SK-N-SH (cell line): ENCODE measurements around the gene FBF1. TPM values are rescaled to one million over a fixed set of nuclear protein-coding genes. Genes with fewer than 3 reads are reported as not detected.

Experiments
- CTCF ChIA-PET: fragments of 300-600, 350-600 bp; formaldehyde crosslinking; extraction: SDS; loops from one replicate; lab custom pipeline; 2021; lab: Yijun Ruan, JAX
- POLR2A ChIA-PET: fragments of 350-600 bp; sonication (Branson Sonifier 250); formaldehyde crosslinking; extraction: SDS; loops from one replicate; lab custom pipeline; 2020; ENCODE audit warnings: antibody characterized with exemption, inconsistent platforms; lab: Yijun Ruan, JAX
- DNase-seq: peaks from one replicate; pipeline ENCODE4 v3.0.0; 2012
- H2AFZ ChIP-seq: fragments of 200-600 bp; sonication (generic); 2 replicates; pipeline ENCODE4 v1.8.1; 2016; ENCODE audit warnings: antibody characterized with exemption, mild to moderate bottlenecking, low read depth
- H3F3A ChIP-seq: fragments of 200-600 bp; sonication (generic); replicated peaks from 2 replicates; pipeline ENCODE3; 2016; ENCODE audit warnings: antibody characterized with exemption, mild to moderate bottlenecking; ENCODE audit not compliant: insufficient read depth
- H3K27ac ChIP-seq, 2 experiments: fragments of 200-500 bp in 1 of 2; fragments of 200-600 bp in 1 of 2; sonication (Bioruptor generic) in 1 of 2; sonication (generic), shearing (Covaris generic) in 1 of 2; 2 replicates each; pipeline versions ENCODE4 v1.5.1 to v1.6.1; 2014 to 2016; ENCODE audit warnings: low read depth in 2 of 2, inconsistent platforms in 1 of 2, low read length in 1 of 2, mild to moderate bottlenecking in 1 of 2, mixed read lengths in 1 of 2
- H3K27me3 ChIP-seq: fragments of 200-600 bp; sonication (generic), shearing (Covaris generic); 2 replicates; pipeline ENCODE4 v1.6.1; 2016; ENCODE audit warnings: mixed run types; ENCODE audit not compliant: insufficient read depth
- H3K36me3 ChIP-seq, 2 experiments: fragments of 200-500 bp in 1 of 2; fragments of 200-600 bp in 1 of 2; sonication (Bioruptor generic) in 1 of 2; sonication (generic) in 1 of 2; replicated peaks in 1 of 2; 2 replicates each; pipeline versions ENCODE3 to v1.5.1; 2014 to 2016; ENCODE audit warnings: low read length in 1 of 2, mild to moderate bottlenecking in 1 of 2; ENCODE audit not compliant: insufficient read depth in 2 of 2, control insufficient read depth in 1 of 2
- H3K4me1 ChIP-seq, 2 experiments: fragments of 200-500 bp in 1 of 2; fragments of 200-600 bp in 1 of 2; sonication (Bioruptor generic) in 1 of 2; sonication (generic), shearing (Covaris generic) in 1 of 2; 2 replicates each; pipeline versions ENCODE4 v1.5.1 to v1.6.1; 2014 to 2016; ENCODE audit warnings: low read depth in 1 of 2, low read length in 1 of 2, mixed run types in 1 of 2; ENCODE audit not compliant: insufficient read depth in 2 of 2, control insufficient read depth in 1 of 2
- H3K4me2 ChIP-seq: fragments of 200-600 bp; sonication (generic), shearing (Covaris generic); 2 replicates; pipeline ENCODE4 v1.6.1; 2017; ENCODE audit warnings: mixed run types
- H3K4me3 ChIP-seq, 2 experiments: fragments of 200-500 bp in 1 of 2; fragments of 200-600 bp in 1 of 2; sonication (Bioruptor generic) in 1 of 2; sonication (generic), shearing (Covaris generic) in 1 of 2; 2 replicates each; pipeline versions ENCODE4 v1.5.1 to v1.8.1; 2014 to 2016; ENCODE audit warnings: low read depth in 2 of 2, inconsistent platforms in 1 of 2, low read length in 1 of 2, mild to moderate bottlenecking in 1 of 2, mixed read lengths in 1 of 2, moderate library complexity in 1 of 2
- H3K79me2 ChIP-seq: fragments of 200-600 bp; sonication (generic); 2 replicates; pipeline ENCODE4 v1.8.1; 2017; ENCODE audit warnings: mild to moderate bottlenecking; ENCODE audit not compliant: insufficient read depth
- H3K9ac ChIP-seq: fragments of 200-600 bp; sonication (generic); 2 replicates; pipeline ENCODE4 v1.6.1; 2017; ENCODE audit warnings: mixed run types
- H3K9me2 ChIP-seq: fragments of 200-600 bp; sonication (generic); 2 replicates; pipeline ENCODE4 v1.6.1; 2017; ENCODE audit warnings: mixed run types
- H3K9me3 ChIP-seq: fragments of 200-600 bp; sonication (generic); 2 replicates; pipeline ENCODE4 v1.6.1; 2017; ENCODE audit warnings: mixed run types, mild to moderate bottlenecking, moderate library complexity
- H4K20me1 ChIP-seq: fragments of 200-600 bp; sonication (generic); 2 replicates; pipeline ENCODE4 v1.6.1; 2017; ENCODE audit warnings: mild to moderate bottlenecking, mixed run types; ENCODE audit not compliant: insufficient read depth
- EP300 ChIP-seq, 2 experiments: IDR thresholded peaks; 2 replicates each; pipeline versions ENCODE4 v1.4.0 to v1.6.1; 2012; ENCODE audit warnings: borderline replicate concordance in 1 of 2, low read depth in 1 of 2, low read length in 1 of 2
- FOXJ3 ChIP-seq: sonication (generic); formaldehyde crosslinking; IDR thresholded peaks from 2 replicates; pipeline ENCODE4 v1.5.1; 2020; ENCODE audit warnings: mild to moderate bottlenecking, missing genetic modification reagents
- FOXM1 ChIP-seq: IDR thresholded peaks from 2 replicates; pipeline ENCODE4 v1.4.0; 2012; ENCODE audit warnings: low read depth, mild to moderate bottlenecking
- GABPA ChIP-seq: IDR thresholded peaks from 2 replicates; pipeline ENCODE4 v1.4.0; 2012; ENCODE audit warnings: low read depth, mild to moderate bottlenecking
- GATA2 ChIP-seq: sonication (generic); formaldehyde crosslinking; IDR thresholded peaks from 2 replicates; pipeline ENCODE4 v1.5.0; 2020; ENCODE audit warnings: mild to moderate bottlenecking, missing genetic modification reagents
- MEF2A ChIP-seq: IDR thresholded peaks from 2 replicates; pipeline ENCODE4 v1.4.0; 2012; ENCODE audit warnings: low read depth, borderline replicate concordance
- NRF1 ChIP-seq: IDR thresholded peaks from 2 replicates; pipeline ENCODE4 v1.6.1; 2012; ENCODE audit warnings: low read depth, mild to moderate bottlenecking, low read length
- POLR2AphosphoS5 ChIP-seq: IDR thresholded peaks from 2 replicates; pipeline ENCODE4 v1.6.1; 2012; ENCODE audit warnings: low read depth, low read length
- RCOR1 ChIP-seq: fragments of 150-350 bp; IDR thresholded peaks from 2 replicates; pipeline ENCODE4 v1.6.1; 2017; ENCODE audit warnings: antibody characterized with exemption, low read length
- RFX5 ChIP-seq: IDR thresholded peaks from 2 replicates; pipeline ENCODE4 v1.6.1; 2012; ENCODE audit warnings: mild to moderate bottlenecking, improper control_type of control experiment, low read length
- SMC3 ChIP-seq: IDR thresholded peaks from 2 replicates; pipeline ENCODE4 v1.6.1; 2012; ENCODE audit warnings: low read depth, low read length, improper control_type of control experiment
- TAF1 ChIP-seq: IDR thresholded peaks from 2 replicates; pipeline ENCODE4 v1.6.1; 2012; ENCODE audit warnings: low read depth, mild to moderate bottlenecking, low read length, moderate library complexity, borderline replicate concordance
- YY1 ChIP-seq: IDR thresholded peaks from 2 replicates; pipeline ENCODE4 v1.4.0; 2012; ENCODE audit warnings: low read depth, mild to moderate bottlenecking
- WGBS: methylation state at CpG from one replicate; pipeline ENCODE4 v1.1.6; 2017; ENCODE audit warnings: low lambda C conversion rate; 5-methylcytosine and 5-hydroxymethylcytosine counted together
- polyA plus RNA-seq, 3 experiments: library from polyadenylated mRNA; depleted of rRNA; stranded (reverse); fragments of >200 nt; gene quantifications; 2 replicates each; pipeline ENCODE4 v1.2.3, GENCODE V29; 2012
- TF ChIP-seq, protein P1 (sequence below): fragments of 150-350 bp; IDR thresholded peaks from 2 replicates; pipeline ENCODE4 v1.6.1; 2017; ENCODE audit warnings: antibody characterized with exemption, low read length, low read depth, borderline replicate concordance
- TF ChIP-seq, protein P2 (sequence below): IDR thresholded peaks from 2 replicates; pipeline ENCODE4 v1.4.0; 2012; ENCODE audit warnings: low read depth, borderline replicate concordance
- TF ChIP-seq, protein P3 (sequence below): IDR thresholded peaks from 2 replicates; pipeline ENCODE4 v1.6.1; 2012; ENCODE audit warnings: mild to moderate bottlenecking, low read depth, low read length, moderate library complexity

FBF1 gene
- polyA plus RNA-seq, 1 of the 3 experiments (the other 2 are of a cell fraction), result 19.0 TPM

DNA sequence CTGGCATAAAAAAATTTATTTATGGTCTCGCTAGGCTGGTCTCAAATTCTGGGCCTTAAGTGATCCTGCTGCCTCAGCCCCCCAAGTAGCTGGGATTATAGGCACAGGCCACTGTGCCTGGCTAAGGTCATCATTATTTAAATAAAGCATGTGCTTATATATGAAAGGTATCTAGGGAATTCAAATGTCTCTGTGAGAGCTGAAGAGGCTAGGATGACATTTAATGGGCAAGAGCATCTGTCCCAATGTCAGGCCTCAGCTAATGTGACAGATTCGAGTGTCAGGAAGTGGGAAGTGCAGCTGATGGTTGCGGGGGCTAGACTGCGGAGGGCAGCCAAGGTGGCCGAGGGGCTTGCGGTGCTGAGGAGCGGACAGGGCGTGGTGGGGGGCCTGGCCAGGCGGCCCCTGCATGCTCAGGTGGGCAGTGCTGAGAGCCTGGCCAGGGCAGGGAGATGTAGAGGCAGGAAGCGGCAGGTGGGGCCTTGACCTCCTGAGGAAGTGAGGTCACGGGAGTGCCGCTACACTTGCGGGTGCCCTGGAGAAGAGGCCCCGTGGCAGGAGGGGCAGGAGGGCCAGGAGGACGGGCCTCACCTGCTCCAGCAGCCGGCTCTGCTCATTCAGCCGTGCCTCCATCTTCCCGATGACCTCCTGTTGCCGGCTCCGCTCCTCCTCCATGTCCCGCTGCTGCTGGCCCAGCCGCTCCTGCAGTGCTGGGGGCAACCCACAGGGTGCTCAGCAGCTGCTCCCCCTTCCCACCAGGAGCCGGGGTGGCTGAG, 23.5 kb downstream of the FBF1 start:
- Histone ChIP-seq H3K4me2 (no peak overlapping the region), H3K4me3 (no peak overlapping the region), H4K20me1 (no peaks in the 10 kb centered on the region), H3K27me3 (no peaks in the 10 kb centered on the region), H3K36me3 (peaks cover 3 to 4% of the 10 kb centered on the region in 2 experiments), H3K9ac (no peak overlapping the region), H2AFZ (no peak overlapping the region), H3K9me2 (no peaks in the 10 kb centered on the region), H3K9me3 (no peaks in the 10 kb centered on the region), H3K79me2 (no peaks in the 10 kb centered on the region), H3F3A (no peaks in the 10 kb centered on the region), H3K4me1 (no peaks in the 10 kb centered on the region), H3K27ac (no peak overlapping the region)
- WGBS, result 97% methylated on average over 18 of the region's 23 CpGs
- DNase-seq, result no peak
- ChIA-PET CTCF (interaction anchor here (0.9 to 5.3 kb wide), 5 partner anchors 10 to 91 kb away, joined by 3 to 28 read pairs (median 10); partner anchors contain the start of gene MRPL38), POLR2A (interaction anchor here (0.5 to 1.0 kb wide), 2 partner anchors 11 to 12 kb away, joined by 3 to 4 read pairs; partner anchors contain the start of gene MRPL38)
- no peak for TF ChIP-seq GATA2 (CRISPR knock-in tag)
- no peak for TF ChIP-seq FOXM1
- TF ChIP-seq TAF1, result no peak
- no peak for TF ChIP-seq RCOR1
- TF ChIP-seq, protein P1, sequence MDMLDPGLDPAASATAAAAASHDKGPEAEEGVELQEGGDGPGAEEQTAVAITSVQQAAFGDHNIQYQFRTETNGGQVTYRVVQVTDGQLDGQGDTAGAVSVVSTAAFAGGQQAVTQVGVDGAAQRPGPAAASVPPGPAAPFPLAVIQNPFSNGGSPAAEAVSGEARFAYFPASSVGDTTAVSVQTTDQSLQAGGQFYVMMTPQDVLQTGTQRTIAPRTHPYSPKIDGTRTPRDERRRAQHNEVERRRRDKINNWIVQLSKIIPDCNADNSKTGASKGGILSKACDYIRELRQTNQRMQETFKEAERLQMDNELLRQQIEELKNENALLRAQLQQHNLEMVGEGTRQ, result no peak
- TF ChIP-seq RFX5, result no peak
- TF ChIP-seq, protein P2, sequence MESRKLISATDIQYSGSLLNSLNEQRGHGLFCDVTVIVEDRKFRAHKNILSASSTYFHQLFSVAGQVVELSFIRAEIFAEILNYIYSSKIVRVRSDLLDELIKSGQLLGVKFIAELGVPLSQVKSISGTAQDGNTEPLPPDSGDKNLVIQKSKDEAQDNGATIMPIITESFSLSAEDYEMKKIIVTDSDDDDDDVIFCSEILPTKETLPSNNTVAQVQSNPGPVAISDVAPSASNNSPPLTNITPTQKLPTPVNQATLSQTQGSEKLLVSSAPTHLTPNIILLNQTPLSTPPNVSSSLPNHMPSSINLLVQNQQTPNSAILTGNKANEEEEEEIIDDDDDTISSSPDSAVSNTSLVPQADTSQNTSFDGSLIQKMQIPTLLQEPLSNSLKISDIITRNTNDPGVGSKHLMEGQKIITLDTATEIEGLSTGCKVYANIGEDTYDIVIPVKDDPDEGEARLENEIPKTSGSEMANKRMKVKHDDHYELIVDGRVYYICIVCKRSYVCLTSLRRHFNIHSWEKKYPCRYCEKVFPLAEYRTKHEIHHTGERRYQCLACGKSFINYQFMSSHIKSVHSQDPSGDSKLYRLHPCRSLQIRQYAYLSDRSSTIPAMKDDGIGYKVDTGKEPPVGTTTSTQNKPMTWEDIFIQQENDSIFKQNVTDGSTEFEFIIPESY, result no peak
- TF ChIP-seq, protein P3, sequence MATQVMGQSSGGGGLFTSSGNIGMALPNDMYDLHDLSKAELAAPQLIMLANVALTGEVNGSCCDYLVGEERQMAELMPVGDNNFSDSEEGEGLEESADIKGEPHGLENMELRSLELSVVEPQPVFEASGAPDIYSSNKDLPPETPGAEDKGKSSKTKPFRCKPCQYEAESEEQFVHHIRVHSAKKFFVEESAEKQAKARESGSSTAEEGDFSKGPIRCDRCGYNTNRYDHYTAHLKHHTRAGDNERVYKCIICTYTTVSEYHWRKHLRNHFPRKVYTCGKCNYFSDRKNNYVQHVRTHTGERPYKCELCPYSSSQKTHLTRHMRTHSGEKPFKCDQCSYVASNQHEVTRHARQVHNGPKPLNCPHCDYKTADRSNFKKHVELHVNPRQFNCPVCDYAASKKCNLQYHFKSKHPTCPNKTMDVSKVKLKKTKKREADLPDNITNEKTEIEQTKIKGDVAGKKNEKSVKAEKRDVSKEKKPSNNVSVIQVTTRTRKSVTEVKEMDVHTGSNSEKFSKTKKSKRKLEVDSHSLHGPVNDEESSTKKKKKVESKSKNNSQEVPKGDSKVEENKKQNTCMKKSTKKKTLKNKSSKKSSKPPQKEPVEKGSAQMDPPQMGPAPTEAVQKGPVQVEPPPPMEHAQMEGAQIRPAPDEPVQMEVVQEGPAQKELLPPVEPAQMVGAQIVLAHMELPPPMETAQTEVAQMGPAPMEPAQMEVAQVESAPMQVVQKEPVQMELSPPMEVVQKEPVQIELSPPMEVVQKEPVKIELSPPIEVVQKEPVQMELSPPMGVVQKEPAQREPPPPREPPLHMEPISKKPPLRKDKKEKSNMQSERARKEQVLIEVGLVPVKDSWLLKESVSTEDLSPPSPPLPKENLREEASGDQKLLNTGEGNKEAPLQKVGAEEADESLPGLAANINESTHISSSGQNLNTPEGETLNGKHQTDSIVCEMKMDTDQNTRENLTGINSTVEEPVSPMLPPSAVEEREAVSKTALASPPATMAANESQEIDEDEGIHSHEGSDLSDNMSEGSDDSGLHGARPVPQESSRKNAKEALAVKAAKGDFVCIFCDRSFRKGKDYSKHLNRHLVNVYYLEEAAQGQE, result no peak
- TF ChIP-seq FOXJ3, result no peak
- TF ChIP-seq POLR2AphosphoS5, result no peak
- no peak for TF ChIP-seq SMC3
- no peak for TF ChIP-seq YY1
- no peak for TF ChIP-seq NRF1
- no peak for TF ChIP-seq MEF2A
- no peak for TF ChIP-seq EP300 (IDR thresholded peaks at IDR 0.05; ENCODE audit: borderline replicate concordance in 1 of 2, low read depth in 1 of 2, low read length in 1 of 2)
- no peak for TF ChIP-seq GABPA
